HL-60 (cell line): ENCODE measurements around the gene USP32.
"Not testable (repeated sequence)": the region's sequence is repeated elsewhere in the genome, so short reads cannot be mapped to it uniquely, and the experiment has no call there.

ENCODE experiments used
- DNase-seq, 2 experiments: peaks; one replicate each; pipeline ENCODE4 v3.0.0-alpha.2; 2010 to 2020; ENCODE audit warnings: low read depth in 1 of 2, low spot score in 1 of 2
- H3K27ac ChIP-seq: fragments of 250-450 bp; sonication (Bioruptor Pico); replicated peaks from 2 replicates; pipeline ENCODE4 v1.5.1; 2020; ENCODE audit warnings: mild to moderate bottlenecking, moderate library complexity
- H3K27me3 ChIP-seq: fragments of 250-450 bp; sonication (Bioruptor Pico); 2 replicates; pipeline ENCODE4 v1.5.1; 2021; ENCODE audit warnings: mild to moderate bottlenecking, moderate library complexity; ENCODE audit not compliant: insufficient read depth, poor library complexity, severe bottlenecking
- H3K4me3 ChIP-seq: replicated peaks from 2 replicates; pipeline ENCODE4 v1.5.1; 2011; ENCODE audit warnings: mild to moderate bottlenecking, control low read depth, low read length; ENCODE audit not compliant: insufficient read depth
- CTCF ChIP-seq: IDR thresholded peaks from one replicate; pipeline ENCODE4 v1.5.1; 2011; ENCODE audit warnings: low read length, control low read depth, inconsistent platforms; ENCODE audit not compliant: insufficient read depth
- GABPA ChIP-seq: IDR thresholded peaks from 2 replicates; pipeline ENCODE4 v1.6.1; 2012; ENCODE audit warnings: low read depth
- POLR2AphosphoS5 ChIP-seq: IDR thresholded peaks from 2 replicates; pipeline ENCODE4 v1.6.1; 2012; ENCODE audit warnings: low read depth
- REST ChIP-seq: IDR thresholded peaks from 2 replicates; pipeline ENCODE4 v1.6.1; 2012; ENCODE audit warnings: low read depth; ENCODE audit not compliant: insufficient replicate concordance
- SPI1 ChIP-seq: IDR thresholded peaks from 2 replicates; pipeline ENCODE4 v1.6.1; 2012; ENCODE audit warnings: low read depth, mild to moderate bottlenecking, borderline replicate concordance

Gene USP32

GRCh38 chr17:60193482-60193881, 198.5 kb downstream of the USP32 start:
- Histone ChIP-seq H3K4me3 (no peak overlapping the region), H3K27me3 (no peaks in the 10 kb centered on the region), H3K27ac (no peak overlapping the region)
- DNase-seq, result no peak
- TF ChIP-seq CTCF, result no peak
- no peak for TF ChIP-seq SPI1
- no peak for TF ChIP-seq POLR2AphosphoS5
- TF ChIP-seq GABPA, result no peak
- no peak for TF ChIP-seq REST

GRCh38 chr17:60193032-60193431, 198.9 kb downstream of the USP32 start:
- H3K27ac ChIP-seq, H3K27me3 ChIP-seq, H3K4me3 ChIP-seq, DNase-seq: not testable (repeated sequence)

- not testable (repeated sequence) for H3K27me3 ChIP-seq, DNase-seq, H3K27ac ChIP-seq, H3K4me3 ChIP-seq
These were observed 201.9 kb downstream of the USP32 start for GRCh38 chr17:60190032-60190431.

GRCh38 chr17:60188759-60189158, 203.2 kb downstream of the USP32 start:
- TF ChIP-seq SPI1 (no peak), CTCF (no peak), GABPA (no peak)
- no peak overlapping the region for H3K27ac ChIP-seq
- no peaks in the 10 kb centered on the region for H3K27me3 ChIP-seq
- no peak for DNase-seq
- no peak overlapping the region for H3K4me3 ChIP-seq

GRCh38 chr17:60186846-60187745, 204.8 kb downstream of the USP32 start:
- not testable (repeated sequence) for H3K27me3 ChIP-seq, DNase-seq, H3K27ac ChIP-seq, H3K4me3 ChIP-seq

- not testable (repeated sequence) for DNase-seq, H3K4me3 ChIP-seq, H3K27ac ChIP-seq, H3K27me3 ChIP-seq
These were observed 205.6 kb downstream of the USP32 start for GRCh38 chr17:60186372-60186771.

GRCh38 chr17:60180380-60180779, 211.6 kb downstream of the USP32 start:
- H3K27ac ChIP-seq, result not testable (repeated sequence)

GRCh38 chr17:60178180-60178579, 213.8 kb downstream of the USP32 start:
- not testable (repeated sequence) for H3K4me3 ChIP-seq, H3K27ac ChIP-seq, DNase-seq, H3K27me3 ChIP-seq

More at GRCh38 chr17:60180380-60180779, 211.6 kb downstream of the USP32 start:
- not testable (repeated sequence) for H3K4me3 ChIP-seq, DNase-seq, H3K27me3 ChIP-seq

GRCh38 chr17:60176763-60177162, 215.2 kb downstream of the USP32 start:
- H3K27ac ChIP-seq, H3K27me3 ChIP-seq, H3K4me3 ChIP-seq, DNase-seq: not testable (repeated sequence)

- H3K27ac ChIP-seq, H3K4me3 ChIP-seq, H3K27me3 ChIP-seq, DNase-seq: not testable (repeated sequence)
These were observed 217.2 kb downstream of the USP32 start for GRCh38 chr17:60174767-60175166.
